OCI-LY7 (cell line): ENCODE results near the gene MAGEA8. TPM values are rescaled to one million over a fixed set of nuclear protein-coding genes. Genes with fewer than 3 reads are reported as not detected.
"Not testable (repeated sequence)": the region's sequence is repeated elsewhere in the genome, so short reads cannot be mapped to it uniquely, and the experiment has no call there.

ENCODE experiments used
- Bru-seq: library from RNA; stranded (reverse); fragments of 400-500 nt; gene quantifications from one replicate; lab custom pipeline; 2021; lab: Mats Ljungman, UMichigan
- BruChase-seq, 2 experiments: library from RNA; stranded (reverse); fragments of 400-500 nt; gene quantifications; one replicate each; lab custom pipeline; 2021; lab: Mats Ljungman, UMichigan
- BruUV-seq: library from RNA; stranded (reverse); fragments of 400-500 nt; replicated peaks from 2 replicates; lab custom pipeline; 2021; lab: Mats Ljungman, UMichigan
- CTCF ChIA-PET: fragments of 300-600 bp; sonication (Branson Sonifier 250); formaldehyde crosslinking; loops from one replicate; lab custom pipeline; 2022; ENCODE audit warnings: antibody characterized with exemption; ENCODE audit not compliant: unreplicated experiment; lab: Charles Lee
- POLR2A ChIA-PET: fragments of 300-600 bp; sonication (Branson Sonifier 250); formaldehyde crosslinking; loops from one replicate; lab custom pipeline; 2022; ENCODE audit warnings: antibody characterized with exemption; lab: Charles Lee
- DNase-seq: peaks from one replicate; pipeline ENCODE4 v3.0.0-alpha.2; 2015; ENCODE audit warnings: low spot score
- H2AFZ ChIP-seq: fragments of 200-600 bp; sonication (generic), shearing (Covaris generic); 2 replicates; pipeline ENCODE4 v1.6.1; 2014; ENCODE audit warnings: mild to moderate bottlenecking, antibody characterized with exemption, low read length, moderate library complexity
- H3K27ac ChIP-seq: fragments of 200-600 bp; sonication (generic); 2 replicates; pipeline ENCODE4 v1.5.1; 2014; ENCODE audit warnings: mixed run types, low read depth, mild to moderate bottlenecking, moderate library complexity, low read length, inconsistent platforms; ENCODE audit not compliant: poor library complexity, severe bottlenecking
- H3K36me3 ChIP-seq: fragments of 200-600 bp; sonication (generic); 2 replicates; pipeline ENCODE4 v1.6.1; 2014; ENCODE audit warnings: mild to moderate bottlenecking, antibody characterized with exemption, low read length, moderate library complexity, mixed read lengths; ENCODE audit not compliant: insufficient read depth
- H3K4me1 ChIP-seq: fragments of 200-600 bp; sonication (generic); 2 replicates; pipeline ENCODE4 v1.5.1; 2014; ENCODE audit warnings: mild to moderate bottlenecking, low read length; ENCODE audit not compliant: insufficient read depth, poor library complexity, severe bottlenecking
- H3K4me2 ChIP-seq: fragments of 200-600 bp; sonication (generic); 2 replicates; pipeline ENCODE4 v1.6.1; 2014; ENCODE audit warnings: mild to moderate bottlenecking, low read length
- H3K4me3 ChIP-seq: fragments of 200-600 bp; sonication (generic); 2 replicates; pipeline ENCODE4 v1.5.1; 2014; ENCODE audit warnings: mild to moderate bottlenecking, low read depth, low read length; ENCODE audit not compliant: poor library complexity, severe bottlenecking
- H3K79me2 ChIP-seq: fragments of 200-600 bp; sonication (generic); 2 replicates; pipeline ENCODE4 v1.6.1; 2016; ENCODE audit warnings: low read depth, mild to moderate bottlenecking, low read length, moderate library complexity, mixed read lengths; ENCODE audit not compliant: insufficient read depth
- H3K9me2 ChIP-seq: fragments of 200-600 bp; sonication (generic); 2 replicates; pipeline ENCODE4 v1.6.1; 2016; ENCODE audit warnings: mild to moderate bottlenecking, low read length, mixed read lengths; ENCODE audit not compliant: insufficient read depth
- H3K9me3 ChIP-seq: fragments of 200-600 bp; sonication (generic); 2 replicates; pipeline ENCODE4 v1.6.1; 2014; ENCODE audit warnings: mild to moderate bottlenecking, mixed run types, low read length, mixed read lengths
- H4K20me1 ChIP-seq: fragments of 200-600 bp; sonication (generic); 2 replicates; pipeline ENCODE4 v1.6.1; 2014; ENCODE audit warnings: mild to moderate bottlenecking, antibody characterized with exemption, low read length, moderate library complexity, mixed read lengths; ENCODE audit not compliant: insufficient read depth
- EZH2phosphoT487 ChIP-seq: fragments of 200-600 bp; sonication (generic); IDR thresholded peaks from 2 replicates; pipeline ENCODE4 v1.6.1; 2018; ENCODE audit warnings: low read depth, borderline replicate concordance, mild to moderate bottlenecking, mixed run types, antibody characterized with exemption, low read length, moderate library complexity, mixed read lengths
- intact Hi-C: fragments of 100-400 bp; cut with micrococcal nuclease; formaldehyde crosslinking; loops from one replicate; pipeline ENCODE4 v1.10.0; 2022; ENCODE audit not compliant: unreplicated experiment
- long read RNA-seq: library from polyadenylated mRNA; stranded (forward); transcript quantifications from one replicate; pipeline ENCODE4 v2.0.0, GENCODE V29; 2022
- total RNA-seq, 2 experiments: library from RNA; depleted of rRNA in 1 of 2; stranded (reverse); fragments of >200 nt in 1 of 2; shearing (Covaris generic) in 1 of 2; gene quantifications; 2 replicates each; pipeline ENCODE4 v1.2.3, GENCODE V29; 2014 to 2022
- TF ChIP-seq, protein P1 (sequence below): fragments of 200-600 bp; sonication (generic); conservative IDR thresholded peaks from 2 replicates; pipeline ENCODE4 v1.5.1; 2014; ENCODE audit warnings: mild to moderate bottlenecking, antibody characterized with exemption, low read length, moderate library complexity, mixed read lengths

MAGEA8 gene, protein sequence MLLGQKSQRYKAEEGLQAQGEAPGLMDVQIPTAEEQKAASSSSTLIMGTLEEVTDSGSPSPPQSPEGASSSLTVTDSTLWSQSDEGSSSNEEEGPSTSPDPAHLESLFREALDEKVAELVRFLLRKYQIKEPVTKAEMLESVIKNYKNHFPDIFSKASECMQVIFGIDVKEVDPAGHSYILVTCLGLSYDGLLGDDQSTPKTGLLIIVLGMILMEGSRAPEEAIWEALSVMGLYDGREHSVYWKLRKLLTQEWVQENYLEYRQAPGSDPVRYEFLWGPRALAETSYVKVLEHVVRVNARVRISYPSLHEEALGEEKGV
- total RNA-seq (2014; rRNA removed; shearing (Covaris generic)) (not detected in 2 replicates), total RNA-seq (2022) (not detected in 2 replicates), Bru-seq, nascent RNA (not detected), BruChase-seq, experiment 1, labeled RNA remaining after a 6-hour chase (not detected), BruChase-seq, experiment 2, labeled RNA remaining after a 2-hour chase (not detected)
- long read RNA-seq: 0 reads

DNA sequence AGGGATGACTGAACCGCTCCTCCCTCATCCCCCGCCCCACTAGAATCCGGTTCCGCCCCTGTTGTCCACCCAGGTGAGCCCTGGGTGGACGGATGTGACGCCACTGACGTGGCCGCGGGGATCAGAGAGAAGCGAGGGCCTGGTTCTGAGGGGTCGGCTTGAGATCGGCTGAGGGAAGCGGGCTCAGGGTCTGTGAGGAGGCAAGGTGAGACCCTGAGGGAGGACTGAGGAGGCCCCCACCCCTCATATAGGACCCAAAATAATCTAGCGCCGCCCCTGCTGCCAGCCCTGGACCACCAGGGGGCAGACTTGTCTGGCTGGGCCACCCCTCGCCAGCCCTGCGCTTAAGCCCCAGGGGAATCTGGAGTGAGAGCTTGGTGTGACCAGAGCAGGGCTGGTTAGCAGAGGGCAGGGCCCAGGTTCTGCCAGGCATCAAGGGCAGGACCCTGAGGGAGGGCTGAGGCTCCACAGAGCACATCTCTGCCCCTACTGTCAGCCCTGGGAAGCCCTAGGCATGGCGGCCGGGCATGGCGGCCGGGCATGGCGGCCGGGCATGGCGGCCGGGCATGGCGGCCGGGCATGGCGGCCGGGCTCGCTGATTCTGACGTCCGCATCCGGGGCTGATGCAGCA lies at the start of gene MAGEA8:
MAGEA8 (plus strand) TSS at position 103 of the 631 bp plus-strand sequence. CDS start 3,090 bp downstream, outside the sequence.
- Histone ChIP-seq H3K36me3 (no peaks in the 10 kb centered on the region), H2AFZ (no peak within 1 kb of the TSS), H3K4me2 (no peak within 1 kb of the TSS), H3K9me2 (no peaks in the 10 kb centered on the region), H3K4me1 (no peaks in the 10 kb centered on the region), H4K20me1 (no peaks in the 10 kb centered on the region), H3K9me3 (no peaks in the 10 kb centered on the region), H3K27ac (no peak within 1 kb of the TSS), H3K4me3 (no peak within 1 kb of the TSS), H3K79me2 (no peaks in the 10 kb centered on the region)
- no peak for TF ChIP-seq EZH2phosphoT487
- TF ChIP-seq, protein P1, sequence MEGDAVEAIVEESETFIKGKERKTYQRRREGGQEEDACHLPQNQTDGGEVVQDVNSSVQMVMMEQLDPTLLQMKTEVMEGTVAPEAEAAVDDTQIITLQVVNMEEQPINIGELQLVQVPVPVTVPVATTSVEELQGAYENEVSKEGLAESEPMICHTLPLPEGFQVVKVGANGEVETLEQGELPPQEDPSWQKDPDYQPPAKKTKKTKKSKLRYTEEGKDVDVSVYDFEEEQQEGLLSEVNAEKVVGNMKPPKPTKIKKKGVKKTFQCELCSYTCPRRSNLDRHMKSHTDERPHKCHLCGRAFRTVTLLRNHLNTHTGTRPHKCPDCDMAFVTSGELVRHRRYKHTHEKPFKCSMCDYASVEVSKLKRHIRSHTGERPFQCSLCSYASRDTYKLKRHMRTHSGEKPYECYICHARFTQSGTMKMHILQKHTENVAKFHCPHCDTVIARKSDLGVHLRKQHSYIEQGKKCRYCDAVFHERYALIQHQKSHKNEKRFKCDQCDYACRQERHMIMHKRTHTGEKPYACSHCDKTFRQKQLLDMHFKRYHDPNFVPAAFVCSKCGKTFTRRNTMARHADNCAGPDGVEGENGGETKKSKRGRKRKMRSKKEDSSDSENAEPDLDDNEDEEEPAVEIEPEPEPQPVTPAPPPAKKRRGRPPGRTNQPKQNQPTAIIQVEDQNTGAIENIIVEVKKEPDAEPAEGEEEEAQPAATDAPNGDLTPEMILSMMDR: peak; percentile 42
- intact Hi-C loops: no loop called here
- no peak for DNase-seq
- ChIA-PET POLR2A (no interaction called here), CTCF (no interaction called here)
- no TSS peak for BruUV-seq

DNA sequence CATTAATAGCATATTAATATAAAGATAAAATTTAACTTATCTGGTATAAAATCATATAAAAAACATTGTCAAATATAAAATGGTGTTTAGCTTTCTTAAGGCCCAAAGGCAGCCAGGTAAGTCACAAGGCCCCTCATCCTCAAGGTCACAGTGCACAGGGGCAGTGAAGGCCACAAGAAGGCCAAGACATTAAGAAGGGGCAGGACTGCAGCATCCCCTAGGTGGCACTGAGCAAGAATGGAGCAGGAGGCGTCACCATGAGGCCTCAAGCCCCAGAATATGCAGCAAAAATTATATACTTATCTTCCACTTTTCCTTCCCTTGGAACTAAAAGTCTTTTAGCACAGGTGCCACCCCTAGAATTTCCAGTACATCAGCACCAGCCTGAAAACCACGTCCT lies 49.5 kb upstream of the MAGEA8 start:
- Histone ChIP-seq H3K4me2 (no peak overlapping the region), H2AFZ (no peak overlapping the region)

DNA sequence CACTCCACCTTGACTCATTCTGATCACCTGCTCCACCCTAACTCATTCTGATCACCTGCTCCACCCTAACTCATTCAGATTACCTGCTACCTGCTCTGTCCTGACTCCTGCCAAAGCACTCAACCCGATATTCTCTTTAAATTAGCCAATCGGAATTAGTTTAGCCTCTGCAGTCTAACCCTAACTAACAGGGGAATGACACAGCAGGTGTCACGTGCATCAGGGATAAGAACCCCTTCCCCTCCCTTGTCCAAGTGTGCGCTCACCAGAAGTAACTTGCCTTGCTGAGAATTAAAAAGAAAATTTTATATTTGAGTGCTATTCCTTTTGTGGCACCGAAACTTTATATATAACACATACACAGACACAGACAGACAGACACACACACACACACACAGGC lies 44.3 kb upstream of the MAGEA8 start:
- H3K36me3 ChIP-seq, H3K9me3 ChIP-seq, BruUV-seq, H4K20me1 ChIP-seq, DNase-seq, H2AFZ ChIP-seq, intact Hi-C loops, CTCF ChIA-PET, H3K4me3 ChIP-seq, H3K9me2 ChIP-seq, H3K79me2 ChIP-seq, H3K27ac ChIP-seq, H3K4me1 ChIP-seq, H3K4me2 ChIP-seq: not testable (repeated sequence)
- POLR2A ChIA-PET: interaction anchor here (0.9 kb wide), 1 partner anchor 1127 kb away, joined by 5 read pairs; no protein-coding TSS in a partner anchor

More for the DNA sequence above, 49.5 kb upstream of the MAGEA8 start:
- Histone ChIP-seq H3K27ac (no peak overlapping the region), H3K9me2 (no peaks in the 10 kb centered on the region), H3K36me3 (no peaks in the 10 kb centered on the region), H3K9me3 (no peaks in the 10 kb centered on the region), H4K20me1 (no peaks in the 10 kb centered on the region), H3K4me3 (no peak overlapping the region), H3K79me2 (no peaks in the 10 kb centered on the region), H3K4me1 (no peaks in the 10 kb centered on the region)
- no peak for DNase-seq
- intact Hi-C loops: no loop called here
- ChIA-PET CTCF (no interaction called here), POLR2A (no interaction called here)
- TF ChIP-seq EZH2phosphoT487: no peak
- TF ChIP-seq, protein P1: no peak
- no TSS peak for BruUV-seq
